Trophoblast cell (in vitro differentiated cells and primary cell): Measurements from ENCODE around the gene PARK7.

Source experiments
- DNase-seq, 2 donors: peaks; one replicate each; pipeline ENCODE4 v3.0.0-alpha.2; 2016
- H2AFZ ChIP-seq: 2 replicates; pipeline ENCODE4 v1.6.1; 2013; ENCODE audit warnings: low read length, moderate library complexity, mild to moderate bottlenecking; ENCODE audit not compliant: insufficient read depth, poor library complexity
- H2AK5ac ChIP-seq: 2 replicates; pipeline ENCODE4 v1.6.1; 2013; ENCODE audit warnings: mild to moderate bottlenecking, low read length
- H2BK120ac ChIP-seq: 2 replicates; pipeline ENCODE4 v1.6.1; 2013; ENCODE audit warnings: low read length, mild to moderate bottlenecking, moderate library complexity; ENCODE audit not compliant: insufficient read depth, poor library complexity
- H2BK12ac ChIP-seq: 2 replicates; pipeline ENCODE4 v1.6.1; 2013; ENCODE audit warnings: mild to moderate bottlenecking, low read length, moderate library complexity
- H2BK5ac ChIP-seq: 2 replicates; pipeline ENCODE4 v1.6.1; 2013; ENCODE audit warnings: low read length, low read depth, moderate library complexity, mild to moderate bottlenecking; ENCODE audit not compliant: poor library complexity
- H3K14ac ChIP-seq: 2 replicates; pipeline ENCODE4 v1.6.1; 2013; ENCODE audit warnings: mild to moderate bottlenecking, low read length
- H3K18ac ChIP-seq: 2 replicates; pipeline ENCODE4 v1.6.1; 2013; ENCODE audit warnings: mild to moderate bottlenecking, low read length
- H3K23ac ChIP-seq: 2 replicates; pipeline ENCODE4 v1.6.1; 2013; ENCODE audit warnings: low read length
- H3K27ac ChIP-seq: 2 replicates; pipeline ENCODE4 v1.5.1; 2013; ENCODE audit warnings: low read depth, mild to moderate bottlenecking, inconsistent platforms, low read length, moderate library complexity
- H3K27me3 ChIP-seq: 2 replicates; pipeline ENCODE4 v1.6.1; 2013; ENCODE audit warnings: inconsistent platforms, mild to moderate bottlenecking, low read length, moderate library complexity; ENCODE audit not compliant: insufficient read depth
- H3K36me3 ChIP-seq, 2 experiments: 1 replicate in 1 of 2; 2 replicates in 1 of 2; pipeline ENCODE4 v1.6.1; 2013; ENCODE audit warnings: low read length in 2 of 2, mild to moderate bottlenecking in 2 of 2, moderate library complexity in 1 of 2; ENCODE audit not compliant: insufficient read depth in 2 of 2, control insufficient read depth in 1 of 2
- H3K4ac ChIP-seq: 2 replicates; pipeline ENCODE4 v1.6.1; 2013; ENCODE audit warnings: low read depth, mild to moderate bottlenecking, low read length, moderate library complexity
- H3K4me1 ChIP-seq, 2 experiments: 1 replicate in 1 of 2; 2 replicates in 1 of 2; pipeline ENCODE4 v1.6.1; 2013; ENCODE audit warnings: low read length in 2 of 2, mild to moderate bottlenecking in 2 of 2, moderate library complexity in 1 of 2; ENCODE audit not compliant: insufficient read depth in 2 of 2, control insufficient read depth in 1 of 2
- H3K4me2 ChIP-seq: 2 replicates; pipeline ENCODE4 v1.6.1; 2013; ENCODE audit warnings: inconsistent platforms, mild to moderate bottlenecking, low read length, moderate library complexity
- H3K4me3 ChIP-seq: 2 replicates; pipeline ENCODE4 v1.5.1; 2013; ENCODE audit warnings: mild to moderate bottlenecking, low read depth, low read length, inconsistent platforms
- H3K79me1 ChIP-seq: one replicate; pipeline ENCODE4 v1.6.1; 2013; ENCODE audit warnings: low read length
- H3K79me2 ChIP-seq: 2 replicates; pipeline ENCODE4 v1.6.1; 2013; ENCODE audit warnings: low read length, mild to moderate bottlenecking; ENCODE audit not compliant: control insufficient read depth, insufficient read depth, poor library complexity
- H3K9ac ChIP-seq: 2 replicates; pipeline ENCODE4 v1.6.1; 2013; ENCODE audit warnings: mild to moderate bottlenecking, low read length
- H3K9me3 ChIP-seq: 2 replicates; pipeline ENCODE4 v1.6.1; 2013; ENCODE audit warnings: low read depth, mild to moderate bottlenecking, control low read depth, inconsistent platforms, low read length; ENCODE audit not compliant: insufficient read depth
- H4K12ac ChIP-seq: 2 replicates; pipeline ENCODE4 v1.6.1; 2013; ENCODE audit warnings: low read depth, mild to moderate bottlenecking, low read length, moderate library complexity
- H4K8ac ChIP-seq: 2 replicates; pipeline ENCODE4 v1.6.1; 2013; ENCODE audit warnings: low read depth, mild to moderate bottlenecking, low read length, moderate library complexity
- H4K91ac ChIP-seq: one replicate; pipeline ENCODE4 v1.6.1; 2013; ENCODE audit warnings: low read depth, mild to moderate bottlenecking, low read length, moderate library complexity
- WGBS: extraction: QIAGEN DNeasy Blood & Tissue Kit; methylation state at CpG from one replicate; pipeline ENCODE4 v1.1.7; 2013; ENCODE audit warnings: missing lambda C conversion rate; ENCODE audit not compliant: insufficient read length, insufficient coverage; ENCODE audit errors: extremely low coverage; 5-methylcytosine and 5-hydroxymethylcytosine counted together

PARK7 gene

GRCh38 chr1:7964476-7964875 lies 3.0 kb downstream of the PARK7 start:
- H2BK12ac ChIP-seq = no peak overlapping the region
- H2BK5ac ChIP-seq = no peak overlapping the region
- H2BK120ac ChIP-seq = no peak overlapping the region
- no peak overlapping the region for H3K4me3 ChIP-seq
- no peak overlapping the region for H2AK5ac ChIP-seq
- no peak overlapping the region for H4K8ac ChIP-seq
- H4K12ac ChIP-seq = no peak overlapping the region
- no peak overlapping the region for H3K4ac ChIP-seq
- H3K9ac ChIP-seq = no peak overlapping the region
- no peaks in the 10 kb centered on the region for H3K27me3 ChIP-seq
- no peaks in the 10 kb centered on the region for H3K9me3 ChIP-seq
- H3K23ac ChIP-seq = no peak overlapping the region
- H4K91ac ChIP-seq = no peak overlapping the region
- no peak overlapping the region for H3K18ac ChIP-seq
- H3K79me2 ChIP-seq = peaks cover 6% of the 10 kb centered on the region
- H3K79me1 ChIP-seq = peaks cover 7% of the 10 kb centered on the region
- H3K27ac ChIP-seq = no peak overlapping the region
- H3K4me2 ChIP-seq = no peak overlapping the region
- no peak overlapping the region for H3K14ac ChIP-seq
- no peaks in the 10 kb centered on the region for H3K4me1 ChIP-seq
- no peak for DNase-seq
- no CpG with 5 or more reads among the region's 3 CpGs for WGBS
- peaks cover 28 to 42% of the 10 kb centered on the region in 2 experiments for H3K36me3 ChIP-seq
- no peak overlapping the region for H2AFZ ChIP-seq

DNA sequence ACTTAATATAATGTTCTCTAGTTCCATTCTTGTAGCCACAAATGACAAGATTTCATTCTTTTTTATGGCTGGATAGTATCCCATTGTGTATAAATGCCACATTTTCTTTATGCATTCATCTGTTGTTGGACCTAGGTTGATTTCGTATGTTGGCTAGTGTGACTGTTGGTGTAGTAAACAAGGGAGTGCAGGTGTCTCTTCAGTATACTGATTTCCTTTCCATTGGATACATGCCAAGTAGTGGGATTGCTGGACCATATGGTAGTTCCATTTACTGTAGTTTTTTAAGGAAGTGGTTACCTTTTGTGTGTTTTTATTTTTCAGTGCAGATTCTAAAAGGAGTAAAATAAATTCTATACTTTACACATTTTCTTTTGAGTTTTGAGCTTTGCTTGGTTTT lies 5.7 kb downstream of the PARK7 start:
- DNase-seq = no peak

GRCh38 chr1:7967651-7968050 lies 6.1 kb downstream of the PARK7 start:
- H4K91ac ChIP-seq = no peak overlapping the region
- H3K14ac ChIP-seq = no peak overlapping the region
- H3K4me1 ChIP-seq = no peaks in the 10 kb centered on the region
- H2BK120ac ChIP-seq = no peak overlapping the region
- H3K9me3 ChIP-seq = no peaks in the 10 kb centered on the region
- no peak overlapping the region for H3K9ac ChIP-seq
- H3K4me2 ChIP-seq = no peak overlapping the region
- H3K23ac ChIP-seq = no peak overlapping the region
- no peak overlapping the region for H3K4ac ChIP-seq
- H4K8ac ChIP-seq = no peak overlapping the region
- H2AK5ac ChIP-seq = no peak overlapping the region
- peaks cover 2% of the 10 kb centered on the region for H3K79me2 ChIP-seq
- H3K27me3 ChIP-seq = no peaks in the 10 kb centered on the region
- H4K12ac ChIP-seq = peak overlapping the region; percentile 25
- H2AFZ ChIP-seq = no peak overlapping the region
- H3K4me3 ChIP-seq = no peak overlapping the region
- H3K27ac ChIP-seq = no peak overlapping the region
- no peak overlapping the region for H2BK5ac ChIP-seq
- DNase-seq = no peak
- WGBS = no CpG with 5 or more reads among the region's 4 CpGs
- H2BK12ac ChIP-seq = no peak overlapping the region
- peaks cover 46 to 63% of the 10 kb centered on the region in 2 experiments for H3K36me3 ChIP-seq
- no peak overlapping the region for H3K18ac ChIP-seq
- no peaks in the 10 kb centered on the region for H3K79me1 ChIP-seq

More for the DNA sequence above, 5.7 kb downstream of the PARK7 start:
- no peak overlapping the region for H2AK5ac ChIP-seq
- WGBS = no CpG with 5 or more reads among the region's 1 CpG
- H4K12ac ChIP-seq = no peak overlapping the region
- H3K4me2 ChIP-seq = no peak overlapping the region
- H4K91ac ChIP-seq = no peak overlapping the region
- no peak overlapping the region for H3K9ac ChIP-seq
- no peak overlapping the region for H2BK12ac ChIP-seq
- no peak overlapping the region for H3K4ac ChIP-seq
- H2BK5ac ChIP-seq = no peak overlapping the region
- H4K8ac ChIP-seq = no peak overlapping the region
- no peak overlapping the region for H3K18ac ChIP-seq
- H3K27ac ChIP-seq = no peak overlapping the region
- H3K14ac ChIP-seq = no peak overlapping the region
- no peaks in the 10 kb centered on the region for H3K4me1 ChIP-seq
- no peak overlapping the region for H3K23ac ChIP-seq
- peaks cover 43 to 61% of the 10 kb centered on the region in 2 experiments for H3K36me3 ChIP-seq
- no peaks in the 10 kb centered on the region for H3K79me1 ChIP-seq
- no peak overlapping the region for H2BK120ac ChIP-seq
- H2AFZ ChIP-seq = no peak overlapping the region
- no peaks in the 10 kb centered on the region for H3K9me3 ChIP-seq
- no peak overlapping the region for H3K4me3 ChIP-seq
- no peaks in the 10 kb centered on the region for H3K27me3 ChIP-seq
- H3K79me2 ChIP-seq = peaks cover 2% of the 10 kb centered on the region

DNA sequence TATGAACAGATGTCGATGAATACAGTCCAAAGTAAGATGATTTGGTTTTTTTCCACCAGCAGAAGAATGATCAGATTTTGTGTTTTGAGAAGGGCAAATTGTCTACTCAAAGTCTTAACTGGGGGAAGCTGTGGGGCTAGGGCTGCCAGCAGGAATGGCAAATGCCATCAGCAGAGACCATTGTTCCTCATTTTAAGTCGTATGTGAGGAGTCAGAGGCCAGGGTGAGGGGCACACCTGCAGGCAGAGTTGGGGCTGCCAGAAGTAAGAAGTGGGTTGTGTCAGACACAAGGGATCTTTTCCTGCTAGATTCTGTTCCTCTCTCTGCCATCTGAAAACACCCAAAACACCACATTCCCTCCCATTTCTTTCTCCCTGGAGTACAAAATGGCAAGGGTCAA lies 8.7 kb downstream of the PARK7 start:
- no peak overlapping the region for H4K91ac ChIP-seq
- H2AK5ac ChIP-seq = no peak overlapping the region
- H2BK5ac ChIP-seq = no peak overlapping the region
- no peak overlapping the region for H4K12ac ChIP-seq
- no peak overlapping the region for H2BK12ac ChIP-seq
- H3K9me3 ChIP-seq = no peaks in the 10 kb centered on the region
- H3K79me2 ChIP-seq = no peaks in the 10 kb centered on the region
- WGBS = no CpG with 5 or more reads among the region's 2 CpGs
- H2AFZ ChIP-seq = no peak overlapping the region
- H3K4me3 ChIP-seq = no peak overlapping the region
- no peaks in the 10 kb centered on the region for H3K79me1 ChIP-seq
- no peak for DNase-seq
- H3K4ac ChIP-seq = no peak overlapping the region
- H3K9ac ChIP-seq = no peak overlapping the region
- H3K27ac ChIP-seq = no peak overlapping the region
- H3K4me1 ChIP-seq = peaks cover 0 to 3% of the 10 kb centered on the region in 2 experiments
- H3K18ac ChIP-seq = no peak overlapping the region
- no peak overlapping the region for H3K4me2 ChIP-seq
- H2BK120ac ChIP-seq = no peak overlapping the region
- no peak overlapping the region for H3K23ac ChIP-seq
- H4K8ac ChIP-seq = no peak overlapping the region
- H3K14ac ChIP-seq = no peak overlapping the region
- peaks cover 43 to 47% of the 10 kb centered on the region in 2 experiments for H3K36me3 ChIP-seq
- H3K27me3 ChIP-seq = no peaks in the 10 kb centered on the region
